ENCODE measurements around the gene PTOV1.

The PTOV1 gene

DNA sequence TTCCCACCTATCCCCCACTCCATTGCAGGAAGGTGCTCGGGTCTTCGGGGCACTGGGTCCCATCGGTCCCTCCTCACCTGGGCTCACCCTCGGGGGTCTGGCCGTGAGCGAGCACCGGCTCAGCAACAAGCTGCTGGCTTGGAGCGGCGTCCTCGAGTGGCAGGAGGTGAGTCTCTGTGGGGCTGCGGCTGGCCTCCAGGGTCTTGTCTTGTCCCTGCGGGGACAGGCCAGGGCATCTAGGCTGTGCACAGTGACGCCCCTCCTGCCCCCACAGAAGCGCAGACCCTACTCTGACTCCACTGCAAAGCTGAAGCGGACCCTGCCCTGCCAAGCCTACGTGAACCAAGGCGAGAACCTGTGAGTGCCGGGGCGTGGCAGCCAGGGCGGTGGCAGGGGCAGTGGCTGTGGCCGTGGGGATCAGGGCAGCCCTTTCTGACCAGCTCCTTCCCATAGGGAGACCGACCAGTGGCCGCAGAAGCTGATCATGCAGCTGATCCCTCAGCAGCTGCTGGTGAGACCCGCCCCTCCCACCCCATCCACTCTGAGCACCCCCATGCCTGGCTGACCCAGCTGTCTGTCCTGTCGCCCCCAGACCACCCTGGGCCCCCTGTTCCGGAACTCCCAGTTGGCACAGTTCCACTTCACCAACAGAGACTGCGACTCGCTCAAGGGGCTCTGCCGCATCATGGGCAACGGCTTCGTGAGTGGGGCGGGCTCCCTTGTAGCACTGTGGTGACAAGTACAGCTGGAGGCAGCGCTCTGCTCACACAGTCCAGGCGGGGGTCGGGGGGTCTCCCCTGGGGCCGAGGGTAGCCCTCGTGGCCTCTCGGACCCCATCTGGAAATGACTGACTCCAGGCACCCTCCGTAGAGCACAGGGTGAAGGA is 3.7 kb downstream of the PTOV1 start:
- H3K36me3 Mint-ChIP-seq (ENCODE audit: low read depth), result peaks cover 31% of the 10 kb centered on the region
- TF ChIP-seq, protein P1, sequence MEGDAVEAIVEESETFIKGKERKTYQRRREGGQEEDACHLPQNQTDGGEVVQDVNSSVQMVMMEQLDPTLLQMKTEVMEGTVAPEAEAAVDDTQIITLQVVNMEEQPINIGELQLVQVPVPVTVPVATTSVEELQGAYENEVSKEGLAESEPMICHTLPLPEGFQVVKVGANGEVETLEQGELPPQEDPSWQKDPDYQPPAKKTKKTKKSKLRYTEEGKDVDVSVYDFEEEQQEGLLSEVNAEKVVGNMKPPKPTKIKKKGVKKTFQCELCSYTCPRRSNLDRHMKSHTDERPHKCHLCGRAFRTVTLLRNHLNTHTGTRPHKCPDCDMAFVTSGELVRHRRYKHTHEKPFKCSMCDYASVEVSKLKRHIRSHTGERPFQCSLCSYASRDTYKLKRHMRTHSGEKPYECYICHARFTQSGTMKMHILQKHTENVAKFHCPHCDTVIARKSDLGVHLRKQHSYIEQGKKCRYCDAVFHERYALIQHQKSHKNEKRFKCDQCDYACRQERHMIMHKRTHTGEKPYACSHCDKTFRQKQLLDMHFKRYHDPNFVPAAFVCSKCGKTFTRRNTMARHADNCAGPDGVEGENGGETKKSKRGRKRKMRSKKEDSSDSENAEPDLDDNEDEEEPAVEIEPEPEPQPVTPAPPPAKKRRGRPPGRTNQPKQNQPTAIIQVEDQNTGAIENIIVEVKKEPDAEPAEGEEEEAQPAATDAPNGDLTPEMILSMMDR (IDR thresholded peaks at IDR 0.05), result no peak
- H3K4me1 Mint-ChIP-seq, result peaks cover 29% of the 10 kb centered on the region
- peaks cover 6% of the 10 kb centered on the region for H3K9me3 Mint-ChIP-seq
- H3K27me3 Mint-ChIP-seq (ENCODE audit: low read depth, poor library complexity), result peaks cover 2% of the 10 kb centered on the region
- no peak overlapping the region for H3K4me3 Mint-ChIP-seq
- no peak for DNase-seq
- H3K27ac Mint-ChIP-seq, result no peak overlapping the region

DNA sequence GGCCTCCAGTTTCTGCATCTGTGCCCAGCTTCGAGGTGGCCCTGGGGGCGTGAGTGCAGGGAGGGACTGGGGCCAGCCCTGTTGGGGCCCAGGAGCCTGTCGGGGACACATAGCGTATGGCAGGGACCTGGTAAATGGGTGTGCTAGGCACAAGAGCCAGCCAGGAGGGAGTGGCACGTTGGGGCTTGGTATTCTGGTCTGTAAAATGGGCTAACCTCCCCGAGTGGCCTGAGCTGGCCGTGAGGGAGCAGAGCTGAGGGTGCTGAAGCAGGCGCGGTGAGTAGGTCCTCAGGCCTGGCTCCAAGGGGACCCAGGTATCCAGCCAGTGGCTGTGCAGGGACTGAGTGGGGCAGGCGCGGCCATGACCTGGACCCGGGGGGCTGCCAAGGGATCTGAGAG is 4.3 kb downstream of the PTOV1 start:
- TF ChIP-seq, protein P1 (IDR thresholded peaks at IDR 0.05), result no peak
- no peak for DNase-seq
- H3K27ac Mint-ChIP-seq, result peak overlapping the region; percentile 91

DNA sequence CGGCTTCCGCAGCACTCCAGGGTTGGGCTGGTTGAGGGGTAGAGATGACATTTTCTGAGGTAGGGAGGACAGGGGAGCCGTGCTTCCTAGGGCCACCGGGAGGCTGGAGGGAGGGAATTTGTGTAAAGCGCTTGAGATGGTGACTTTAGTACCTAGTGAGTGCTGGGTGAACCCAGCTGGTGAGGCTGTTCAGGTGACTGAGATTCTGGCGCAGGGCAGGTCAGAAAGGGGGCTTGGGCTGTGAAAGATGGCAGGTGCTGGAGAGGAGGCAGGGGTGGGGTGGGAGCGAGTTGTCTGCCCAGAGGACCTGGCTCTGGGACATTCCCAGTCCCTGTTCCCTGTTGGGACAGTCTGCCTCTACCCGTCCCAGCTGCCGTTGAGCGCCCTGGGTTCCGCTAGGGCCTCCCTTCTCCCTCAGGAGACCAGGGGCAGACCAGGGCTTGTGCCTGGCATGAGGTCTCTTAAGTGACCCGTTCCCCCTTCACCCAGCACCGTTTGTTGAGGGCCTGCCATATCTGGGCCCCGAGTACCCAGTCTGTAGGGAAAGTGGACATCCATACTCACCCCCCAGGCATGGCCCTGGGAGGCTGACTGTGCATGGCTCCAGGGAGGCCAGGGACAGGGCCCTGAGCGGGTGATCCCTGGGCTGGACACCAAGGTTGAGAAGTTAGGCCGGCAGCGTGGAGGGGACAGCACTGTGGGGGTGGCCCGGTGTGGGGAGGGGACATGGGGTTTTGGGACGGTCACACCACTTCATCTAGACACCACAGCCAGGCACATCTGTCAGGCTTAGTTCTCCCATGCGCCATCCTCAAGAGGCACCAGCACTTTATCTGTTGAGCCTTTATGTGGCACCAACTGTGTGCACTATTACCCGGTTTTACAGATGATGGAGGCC is 5.0 kb downstream of the PTOV1 start:
- TF ChIP-seq, protein P1 (IDR thresholded peaks at IDR 0.05), result no peak
- Mint-ChIP-seq H3K4me1 (peaks cover 25% of the 10 kb centered on the region), H3K27me3 (ENCODE audit: low read depth, poor library complexity) (no peaks in the 10 kb centered on the region), H3K36me3 (ENCODE audit: low read depth) (peaks cover 23% of the 10 kb centered on the region), H3K9me3 (no peaks in the 10 kb centered on the region), H3K27ac (peak overlapping the region; percentile 91), H3K4me3 (no peak overlapping the region)
- no peak for DNase-seq

More for the DNA sequence above, 4.3 kb downstream of the PTOV1 start:
- peaks cover 26% of the 10 kb centered on the region for H3K4me1 Mint-ChIP-seq
- H3K4me3 Mint-ChIP-seq, result no peak overlapping the region
- no peaks in the 10 kb centered on the region for H3K9me3 Mint-ChIP-seq
- no peaks in the 10 kb centered on the region for H3K27me3 Mint-ChIP-seq (ENCODE audit: low read depth, poor library complexity)
- peaks cover 24% of the 10 kb centered on the region for H3K36me3 Mint-ChIP-seq (ENCODE audit: low read depth)

DNA sequence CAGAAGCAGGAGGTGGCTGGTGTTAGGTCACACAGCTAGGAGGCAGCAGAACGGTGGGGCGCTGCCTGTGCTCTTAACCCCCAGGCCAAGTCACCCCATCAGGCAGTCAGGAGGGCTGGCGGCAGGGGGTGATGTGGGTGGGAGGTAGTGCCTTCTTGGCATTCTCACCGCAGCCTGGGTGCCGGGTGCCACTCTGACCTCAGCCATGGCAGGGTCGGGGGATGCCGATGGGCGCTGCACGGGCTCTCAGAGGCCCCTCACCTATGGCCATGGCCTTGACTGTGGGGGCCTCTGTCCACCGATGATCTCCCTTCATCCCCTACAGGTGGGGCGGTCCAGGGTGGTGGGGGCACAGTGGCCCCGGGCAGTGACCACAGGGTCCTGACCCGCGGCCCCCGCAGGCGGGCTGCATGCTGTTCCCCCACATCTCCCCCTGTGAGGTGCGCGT is 5.6 kb downstream of the PTOV1 start:
- H3K9me3 Mint-ChIP-seq, result no peaks in the 10 kb centered on the region
- peak overlapping the region; percentile 79 for H3K27ac Mint-ChIP-seq
- H3K4me3 Mint-ChIP-seq, result no peak overlapping the region
- no peaks in the 10 kb centered on the region for H3K27me3 Mint-ChIP-seq (ENCODE audit: low read depth, poor library complexity)
- H3K4me1 Mint-ChIP-seq, result peaks cover 26% of the 10 kb centered on the region
- DNase-seq, result no peak
- TF ChIP-seq, protein P1 (IDR thresholded peaks at IDR 0.05), result no peak
- peaks cover 23% of the 10 kb centered on the region for H3K36me3 Mint-ChIP-seq (ENCODE audit: low read depth)

DNA sequence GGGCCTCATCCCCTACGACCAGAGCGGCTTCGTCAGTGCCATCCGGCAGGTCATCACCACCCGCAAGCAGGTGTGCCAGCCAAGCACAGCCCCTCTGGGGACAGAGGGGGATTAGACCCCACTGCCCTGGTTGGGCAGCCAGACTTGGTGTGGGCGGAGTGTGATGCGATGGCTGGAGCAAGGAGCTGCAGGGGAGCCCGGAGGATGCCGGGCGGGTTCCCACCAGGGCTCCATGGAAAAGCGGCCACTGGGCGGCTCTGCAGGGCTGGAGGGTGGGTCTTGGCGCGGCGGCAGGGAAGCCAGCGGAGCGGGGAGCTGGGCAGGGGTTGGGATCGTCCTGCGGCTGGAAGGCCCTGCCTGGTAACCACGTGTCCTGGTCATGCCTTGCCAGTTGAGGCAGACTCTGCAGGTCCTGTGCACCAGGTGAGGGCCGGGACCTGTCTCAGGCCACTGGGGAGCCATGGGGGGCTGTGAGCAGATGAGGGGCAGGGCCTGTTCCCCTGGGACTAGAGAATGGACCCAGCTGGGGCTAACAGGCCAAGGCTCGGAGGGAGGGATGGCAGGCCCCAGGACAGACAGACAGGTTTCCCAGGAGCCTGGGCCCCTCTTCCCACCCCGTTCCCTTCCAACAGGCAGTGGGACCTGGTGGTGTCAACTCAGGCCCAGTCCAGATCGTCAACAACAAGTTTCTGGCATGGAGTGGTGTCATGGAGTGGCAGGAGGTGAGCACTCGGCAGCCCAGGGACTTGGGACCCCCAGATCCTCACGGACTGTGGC is 6.3 kb downstream of the PTOV1 start:
- Mint-ChIP-seq H3K27me3 (ENCODE audit: low read depth, poor library complexity) (no peaks in the 10 kb centered on the region), H3K4me3 (no peak overlapping the region), H3K4me1 (peaks cover 29% of the 10 kb centered on the region), H3K36me3 (ENCODE audit: low read depth) (peaks cover 21% of the 10 kb centered on the region), H3K9me3 (no peaks in the 10 kb centered on the region), H3K27ac (peak overlapping the region; percentile 25)
- TF ChIP-seq, protein P1 (IDR thresholded peaks at IDR 0.05), result no peak
- DNase-seq, result no peak

All from nephron progenitor cell (in vitro differentiated cells).